ENCODE data around the gene SYNM.

SYNM gene

GRCh38 chr15:99143655-99144610 is 39.1 kb downstream of the SYNM start:
- FAIRE-seq = no peak

GRCh38 chr15:99145005-99145404 is 40.1 kb downstream of the SYNM start:
- no peak for FAIRE-seq

DNA sequence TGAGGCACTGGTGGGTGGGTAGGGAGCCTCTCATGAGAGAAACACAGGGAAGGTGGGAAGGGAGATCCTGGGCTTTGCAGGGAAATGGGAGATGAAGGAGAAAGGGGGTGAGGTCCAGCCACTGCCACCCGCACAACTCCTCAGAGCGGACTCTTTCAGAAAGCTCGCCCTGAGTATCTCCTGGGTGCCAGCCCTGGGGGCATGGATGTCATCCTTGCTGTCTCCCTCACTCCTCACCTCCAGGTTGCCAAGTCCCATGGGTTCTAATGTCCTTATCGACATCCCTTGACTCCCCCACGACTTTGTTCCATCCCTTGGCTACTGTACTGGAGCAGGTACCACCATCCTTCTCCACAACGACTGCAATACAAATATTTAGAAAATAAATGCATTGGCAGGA is 40.9 kb downstream of the SYNM start:
- FAIRE-seq = no peak

DNA sequence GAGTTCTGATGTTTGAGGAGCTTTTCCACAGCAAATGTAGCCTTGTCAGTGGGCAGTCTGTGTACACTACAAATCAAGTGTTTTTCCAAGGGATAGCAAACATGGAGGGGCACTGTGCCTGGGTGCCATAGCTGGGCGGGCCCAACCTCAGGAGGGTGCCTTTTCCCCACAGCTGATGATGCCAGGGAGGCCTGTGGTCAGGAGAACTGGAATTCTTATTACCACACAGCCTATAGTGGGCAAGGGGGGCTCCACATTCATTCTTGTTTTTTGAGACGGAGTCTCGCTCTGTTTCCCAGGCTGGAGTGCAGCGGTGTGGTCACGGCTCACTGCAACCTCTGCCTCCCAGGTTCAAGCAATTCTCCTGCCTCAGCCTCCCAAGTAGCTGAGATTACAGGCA is 41.8 kb downstream of the SYNM start:
- no peak for FAIRE-seq

DNA sequence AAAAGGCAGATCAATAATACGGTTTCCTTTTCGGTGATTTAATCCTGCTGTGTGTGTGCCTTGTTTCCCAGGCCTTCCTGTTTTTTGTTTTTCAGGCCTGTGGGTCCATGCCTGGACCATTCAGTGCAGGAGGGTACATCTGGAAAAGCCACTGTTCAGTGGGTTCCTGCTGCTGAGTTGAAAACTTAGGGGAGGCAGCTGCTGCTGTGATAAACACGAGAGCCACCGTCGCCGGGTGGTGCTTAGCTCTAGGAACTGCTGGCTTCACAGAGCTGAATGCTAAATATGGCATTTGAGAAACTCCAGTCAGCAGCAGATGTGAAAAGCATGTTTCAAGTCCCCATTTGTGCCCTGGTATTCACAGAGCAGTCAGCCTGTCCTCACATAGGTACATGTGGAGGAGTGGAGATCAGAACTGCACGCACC is 44.0 kb downstream of the SYNM start:
- no peak for FAIRE-seq

- FAIRE-seq = no peak
Observed at GRCh38 chr15:99149366-99149765, 44.5 kb downstream of the SYNM start.

GRCh38 chr15:99151156-99151555 is 46.3 kb downstream of the SYNM start:
- no peak for FAIRE-seq

GRCh38 chr15:99153026-99153535 is 48.2 kb downstream of the SYNM start:
- FAIRE-seq = no peak

- FAIRE-seq = no peak
Observed at GRCh38 chr15:99154271-99154670, 49.4 kb downstream of the SYNM start.

DNA sequence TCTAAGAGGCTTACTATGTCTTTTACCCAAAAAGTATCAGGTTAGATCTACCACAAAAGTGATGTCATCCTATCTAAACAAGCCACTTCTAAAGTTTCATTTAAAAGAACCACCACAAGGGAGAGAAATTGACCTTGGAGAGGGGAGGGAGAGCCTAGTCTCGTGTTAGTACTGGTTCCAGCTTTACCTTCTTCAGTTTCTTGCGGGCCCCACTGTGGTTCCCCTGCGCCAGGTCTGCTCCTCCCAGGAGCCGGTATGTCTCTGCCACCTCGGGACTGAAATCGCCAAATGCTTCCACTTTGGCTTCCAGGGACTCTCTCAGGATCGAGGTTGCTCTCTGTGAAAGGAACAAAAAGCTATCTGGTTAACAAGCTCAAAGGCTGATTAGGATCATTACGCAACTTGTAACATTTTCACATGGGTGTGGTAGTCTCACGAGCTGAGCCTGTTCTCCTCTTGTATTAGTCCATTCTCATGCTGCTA is 51.1 kb downstream of the SYNM start:
- no peak for FAIRE-seq

DNA sequence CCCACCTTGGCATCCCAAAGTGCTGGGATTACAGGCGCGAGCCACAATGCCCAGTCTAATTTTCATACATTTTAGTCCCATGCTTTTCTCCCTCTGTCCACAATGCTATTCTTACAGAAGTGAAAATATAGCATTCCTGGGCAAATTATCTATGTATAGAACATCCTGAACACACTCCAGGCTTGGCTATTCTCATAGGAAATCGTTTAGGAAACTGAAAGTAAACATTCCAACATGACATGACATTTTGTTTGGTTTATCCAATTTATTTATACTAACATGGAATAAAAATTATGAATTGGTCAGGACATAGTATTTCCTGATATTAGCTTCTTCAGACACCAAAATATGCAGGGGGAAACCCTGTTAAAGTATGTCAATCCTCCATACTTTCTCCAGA is 52.6 kb downstream of the SYNM start:
- FAIRE-seq = no peak

- FAIRE-seq = no peak
Observed at GRCh38 chr15:99158626-99159412, 53.9 kb downstream of the SYNM start.

GRCh38 chr15:99163271-99164062 is 58.6 kb downstream of the SYNM start:
- no peak for FAIRE-seq

DNA sequence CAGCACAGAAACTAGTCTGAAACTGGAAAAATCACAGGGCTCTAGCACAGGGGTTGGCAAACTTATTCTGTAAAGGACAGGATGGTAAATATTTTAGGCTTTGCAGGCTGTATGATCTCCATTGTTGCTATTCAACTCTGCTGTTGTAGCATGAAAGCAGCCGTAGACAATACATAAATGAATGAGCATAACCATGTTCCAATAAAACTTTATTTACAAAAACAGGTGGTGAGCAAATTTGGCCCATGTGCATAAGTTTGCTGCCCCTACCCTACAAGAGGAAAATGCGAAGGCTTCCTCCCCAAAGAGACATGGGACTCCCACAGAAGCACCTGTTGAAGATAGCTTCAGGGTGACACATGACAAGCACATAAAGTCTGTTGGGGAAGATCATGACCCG is 59.2 kb downstream of the SYNM start:
- FAIRE-seq = no peak

GRCh38 chr15:99165020-99165790 is 60.3 kb downstream of the SYNM start:
- FAIRE-seq = no peak

GRCh38 chr15:99165956-99166689 is 61.2 kb downstream of the SYNM start:
- FAIRE-seq = no peak

DNA sequence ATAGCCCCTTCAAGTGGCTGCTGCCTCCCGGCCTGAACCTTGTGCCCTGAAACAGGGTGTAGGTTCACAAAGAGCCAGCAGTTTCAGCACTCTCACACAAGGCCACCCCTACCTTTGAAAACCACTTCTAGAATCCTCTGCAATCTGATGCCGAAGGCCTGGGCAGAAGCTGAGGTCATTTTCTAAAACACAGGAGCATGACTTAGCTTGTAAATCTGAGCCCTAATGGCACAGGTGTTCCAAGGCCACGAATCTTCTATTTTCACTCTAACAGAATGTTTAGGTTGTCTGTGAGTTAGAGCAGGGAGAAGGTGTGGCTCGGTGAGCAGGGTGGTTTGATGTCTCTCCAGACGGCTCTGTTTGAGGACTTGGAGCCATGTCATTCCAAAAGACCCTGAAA is 62.3 kb downstream of the SYNM start:
- FAIRE-seq = no peak

DNA sequence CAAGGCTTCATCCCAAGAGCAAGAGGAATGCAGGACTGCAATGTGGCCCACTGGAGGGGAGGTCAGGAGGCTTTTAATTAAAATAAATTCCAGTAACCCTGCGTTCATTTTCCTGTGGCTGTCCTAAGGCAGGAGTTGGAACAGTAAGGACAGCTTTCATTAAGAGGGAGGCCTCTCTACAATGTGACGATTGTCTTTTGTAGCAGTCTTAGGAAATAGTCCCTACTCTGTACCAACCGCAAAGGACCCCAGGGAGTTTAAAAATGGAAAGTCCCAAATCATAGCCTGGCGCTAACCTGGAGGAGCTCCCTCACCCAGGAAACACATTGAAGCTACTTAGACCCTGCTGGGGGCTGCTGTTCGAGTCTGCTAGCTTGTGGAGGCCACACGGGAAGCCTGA is 62.8 kb downstream of the SYNM start:
- FAIRE-seq = no peak

GRCh38 chr15:99168601-99169580 is 64.0 kb downstream of the SYNM start:
- no peak for FAIRE-seq

- no peak for FAIRE-seq
Observed at GRCh38 chr15:99169769-99170311, 65.0 kb downstream of the SYNM start.

Measured in A204.1 (cell line).